B cell (primary cell): Measurements from ENCODE around the gene ZBTB48. TPM values are rescaled to one million over a fixed set of nuclear protein-coding genes. Genes with fewer than 3 reads are reported as not detected.

Experiments used
- ATAC-seq: fragments of 200-7000 bp; cut with Tn5 transposase; one replicate; pipeline ENCODE4 v1.10.0; 2021; ENCODE audit warnings: low read depth, mild to moderate bottlenecking, moderate number of reproducible peaks, moderate library complexity
- CTCF ChIA-PET: fragments of 350-600 bp; sonication (Branson Sonifier 250); formaldehyde crosslinking; loops from one replicate; lab custom pipeline; 2021; ENCODE audit warnings: antibody characterized with exemption, inconsistent platforms; lab: Charles Lee
- POLR2A ChIA-PET: fragments of 350-600 bp; sonication (Branson Sonifier 250); formaldehyde crosslinking; loops from one replicate; lab custom pipeline; 2021; ENCODE audit warnings: antibody characterized with exemption; lab: Charles Lee
- DNase-seq: peaks from one replicate; pipeline ENCODE4 v3.0.0; 2013
- H2AFZ ChIP-seq: 2 replicates; pipeline ENCODE4 v1.6.1; 2012; ENCODE audit warnings: mild to moderate bottlenecking, low read depth, low read length; ENCODE audit not compliant: insufficient read depth, poor library complexity, severe bottlenecking
- H3K27ac ChIP-seq, 2 donors: 1 replicate in 1 of 2; 2 replicates in 1 of 2; pipeline ENCODE4 v1.5.1; 2012 to 2013; ENCODE audit warnings: low read length in 2 of 2, mild to moderate bottlenecking in 2 of 2, moderate library complexity in 1 of 2
- H3K27me3 ChIP-seq, 4 experiments: fragments of 200-600 bp in 1 of 4; sonication (generic) in 1 of 4; replicated peaks in 1 of 4; 1 replicate in 2 of 4; 2 replicates in 2 of 4; pipeline versions ENCODE4 v1.6.1 to v1.7.0; 2013 to 2016; ENCODE audit warnings: low read length in 3 of 4, mild to moderate bottlenecking in 2 of 4, mixed read lengths in 1 of 4, moderate library complexity in 1 of 4; ENCODE audit not compliant: insufficient read depth in 4 of 4, control insufficient read depth in 3 of 4; ENCODE audit errors: control extremely low read depth in 1 of 4
- H3K36me3 ChIP-seq, 2 experiments: replicated peaks in 1 of 2; 1 replicate in 1 of 2; 2 replicates in 1 of 2; pipeline versions ENCODE4 v1.6.1 to v1.7.1; 2013; ENCODE audit warnings: low read length in 1 of 2; ENCODE audit not compliant: insufficient read depth in 2 of 2, control insufficient read depth in 1 of 2; ENCODE audit errors: control extremely low read depth in 1 of 2, extremely low read depth in 1 of 2
- H3K4me1 ChIP-seq, 2 donors: fragments of 200-600 bp in 1 of 2; sonication (generic) in 1 of 2; 1 replicate in 1 of 2; 2 replicates in 1 of 2; pipeline versions ENCODE4 v1.5.1 to v1.6.1; 2013 to 2017; ENCODE audit warnings: low read length in 2 of 2; ENCODE audit not compliant: control insufficient read depth in 2 of 2, insufficient read depth in 2 of 2
- H3K4me2 ChIP-seq: replicated peaks from 2 replicates; pipeline ENCODE3; 2012; ENCODE audit warnings: mild to moderate bottlenecking, low read depth, low read length; ENCODE audit not compliant: poor library complexity, severe bottlenecking
- H3K4me3 ChIP-seq, 5 experiments: fragments of 200-600 bp in 1 of 5; sonication (generic) in 1 of 5; 1 replicate in 3 of 5; 2 replicates in 2 of 5; pipeline versions ENCODE4 v1.5.1 to v1.7.0; 2011 to 2016; ENCODE audit warnings: low read length in 4 of 5, mild to moderate bottlenecking in 4 of 5, low read depth in 2 of 5, control low read depth in 1 of 5, moderate library complexity in 1 of 5; ENCODE audit not compliant: insufficient read depth in 1 of 5; ENCODE audit errors: control extremely low read depth in 1 of 5, extremely low read depth in 1 of 5
- H3K79me2 ChIP-seq: fragments of 200-600 bp; sonication (generic); one replicate; pipeline ENCODE4 v1.6.0; 2016; ENCODE audit warnings: low read length; ENCODE audit not compliant: control insufficient read depth, insufficient read depth
- H3K9ac ChIP-seq: fragments of 200-600 bp; sonication (generic); 2 replicates; pipeline ENCODE4 v1.6.1; 2017; ENCODE audit warnings: mild to moderate bottlenecking, low read length, moderate library complexity
- H3K9me3 ChIP-seq, 3 donors: one replicate each; pipeline versions ENCODE4 v1.6.1 to v1.7.1; 2013; ENCODE audit warnings: low read length in 2 of 3; ENCODE audit not compliant: control insufficient read depth in 2 of 3, insufficient read depth in 1 of 3; ENCODE audit errors: control extremely low read depth in 1 of 3
- H4K20me1 ChIP-seq: 2 replicates; pipeline ENCODE4 v1.6.0; 2012; ENCODE audit warnings: mild to moderate bottlenecking, low read length; ENCODE audit not compliant: insufficient read depth, control insufficient read depth, poor library complexity, severe bottlenecking
- H3K27ac Mint-ChIP-seq: one replicate; pipeline ENCODE4 v1.8.0; 2021; ENCODE audit warnings: mixed read lengths
- H3K27me3 Mint-ChIP-seq: one replicate; pipeline ENCODE4 v1.8.0; 2021; ENCODE audit warnings: mixed read lengths
- H3K4me1 Mint-ChIP-seq: one replicate; pipeline ENCODE4 v1.8.0; 2021; ENCODE audit warnings: mixed read lengths
- H3K4me3 Mint-ChIP-seq: one replicate; pipeline ENCODE4 v1.8.0; 2021; ENCODE audit warnings: mixed read lengths
- H3K9me3 Mint-ChIP-seq: one replicate; pipeline ENCODE4 v1.8.0; 2022; ENCODE audit warnings: mixed read lengths; ENCODE audit not compliant: insufficient read depth
- EZH2 ChIP-seq: IDR thresholded peaks from 2 replicates; pipeline ENCODE4 v1.6.1; 2012; ENCODE audit warnings: borderline replicate concordance, low read depth, mild to moderate bottlenecking, moderate library complexity, low read length; ENCODE audit not compliant: insufficient read depth, poor library complexity, severe bottlenecking
- WGBS: methylation state at CpG from one replicate; pipeline ENCODE4 v1.1.5; 2013; ENCODE audit warnings: missing lambda C conversion rate; ENCODE audit not compliant: insufficient coverage; 5-methylcytosine and 5-hydroxymethylcytosine counted together
- intact Hi-C: fragments of 100-400 bp; cut with micrococcal nuclease; formaldehyde crosslinking; loops from one replicate; pipeline ENCODE4 v1.10.0; 2022
- polyA plus RNA-seq: library from polyadenylated mRNA; depleted of rRNA; stranded (reverse); fragments of >200 nt; gene quantifications from 2 replicates; pipeline ENCODE4 v1.2.3, GENCODE V29; 2012
- total RNA-seq, 2 donors: library from RNA; stranded (reverse); fragments of 120-200 nt in 1 of 2; gene quantifications; 1 replicate in 1 of 2; 2 replicates in 1 of 2; pipeline versions ENCODE4 v1.2.3 to v1.2.4, GENCODE V29; 2013 to 2022
- TF ChIP-seq, protein P1 (sequence below): fragments of 200-600 bp; IDR thresholded peaks from one replicate; pipeline ENCODE4 v1.8.0; 2022; ENCODE audit warnings: antibody characterized with exemption, mild to moderate bottlenecking

Gene ZBTB48
- total and polyA plus RNA-seq, 2 donors (not counting 1 experiment from before 2014, with no cell fraction given), result 65.6 to 100 TPM

DNA sequence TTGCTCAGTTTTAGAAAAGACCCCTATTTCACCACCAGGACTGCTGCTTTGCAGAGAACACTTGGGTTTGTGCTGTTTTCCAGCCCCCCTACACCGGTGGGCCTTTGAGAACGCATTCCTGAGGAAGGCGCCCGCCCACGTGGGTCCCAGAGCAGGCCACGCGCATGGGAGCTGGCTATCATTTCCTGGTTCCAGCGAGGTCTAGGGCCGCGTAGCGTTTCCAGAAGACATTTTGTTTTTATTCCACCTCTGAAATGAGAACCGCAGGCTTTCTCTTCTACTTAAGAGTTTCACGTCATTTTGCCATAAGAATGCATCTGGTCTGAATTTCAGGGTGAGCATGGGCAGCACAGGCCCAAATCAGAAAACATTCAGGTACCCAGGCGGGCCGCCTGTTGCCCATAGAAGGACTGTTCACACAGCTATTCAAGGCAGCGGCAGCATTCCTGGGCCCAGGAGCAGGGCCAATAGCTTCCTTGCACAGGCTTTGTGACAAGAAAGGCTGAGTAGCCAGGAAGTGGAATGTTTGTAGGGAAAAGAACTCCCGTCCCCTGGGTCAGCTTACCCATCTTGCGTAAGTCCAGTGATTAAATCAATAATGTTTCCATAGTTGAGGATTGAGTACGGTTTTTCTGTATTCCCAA lies 24.2 kb downstream of the ZBTB48 start:
- H3K36me3 ChIP-seq, result no peaks in the 10 kb centered on the region
- ATAC-seq, result no peak
- ChIA-PET CTCF (interaction anchor here (1.6 to 5.4 kb wide), 4 partner anchors 12 to 49 kb away, joined by 4 to 33 read pairs (median 12); partner anchors contain the start of genes NOL9, TAS1R1 and THAP3), POLR2A (interaction anchor here (0.7 to 3.4 kb wide), 5 partner anchors 8 to 24 kb away, joined by 3 to 21 read pairs (median 8); partner anchors contain the start of genes PHF13, THAP3 and ZBTB48)
- peak overlapping the region in 4 of 5 experiments; percentile 68 to 94 (median 84) for H3K4me3 ChIP-seq
- H3K4me1 ChIP-seq, result peaks cover 26 to 40% of the 10 kb centered on the region in 2 donors
- H4K20me1 ChIP-seq, result peaks cover 26% of the 10 kb centered on the region
- peak overlapping the region; percentile 99 for H3K27ac Mint-ChIP-seq
- peak overlapping the region; percentile 91 for H3K4me3 Mint-ChIP-seq
- H2AFZ ChIP-seq, result peak overlapping the region; percentile 89
- 75% methylated on average over 16 of the region's 19 CpGs for WGBS
- DNase-seq, result no peak
- peak overlapping the region; percentile 100 for H3K4me2 ChIP-seq
- no peaks in the 10 kb centered on the region for H3K27me3 Mint-ChIP-seq
- H3K4me1 Mint-ChIP-seq, result peaks cover 34% of the 10 kb centered on the region
- no peaks in the 10 kb centered on the region for H3K27me3 ChIP-seq
- H3K9ac ChIP-seq, result peak overlapping the region; percentile 78
- peak overlapping the region; percentile 94 to 95 for H3K27ac ChIP-seq
- H3K9me3 Mint-ChIP-seq, result no peaks in the 10 kb centered on the region
- intact Hi-C loops, result loop anchor here (1.0 to 2.0 kb wide), 3 partner anchors 9 to 181 kb away; partner anchors contain the start of genes CAMTA1 and PHF13
- peaks cover 27% of the 10 kb centered on the region for H3K79me2 ChIP-seq
- TF ChIP-seq, protein P1, sequence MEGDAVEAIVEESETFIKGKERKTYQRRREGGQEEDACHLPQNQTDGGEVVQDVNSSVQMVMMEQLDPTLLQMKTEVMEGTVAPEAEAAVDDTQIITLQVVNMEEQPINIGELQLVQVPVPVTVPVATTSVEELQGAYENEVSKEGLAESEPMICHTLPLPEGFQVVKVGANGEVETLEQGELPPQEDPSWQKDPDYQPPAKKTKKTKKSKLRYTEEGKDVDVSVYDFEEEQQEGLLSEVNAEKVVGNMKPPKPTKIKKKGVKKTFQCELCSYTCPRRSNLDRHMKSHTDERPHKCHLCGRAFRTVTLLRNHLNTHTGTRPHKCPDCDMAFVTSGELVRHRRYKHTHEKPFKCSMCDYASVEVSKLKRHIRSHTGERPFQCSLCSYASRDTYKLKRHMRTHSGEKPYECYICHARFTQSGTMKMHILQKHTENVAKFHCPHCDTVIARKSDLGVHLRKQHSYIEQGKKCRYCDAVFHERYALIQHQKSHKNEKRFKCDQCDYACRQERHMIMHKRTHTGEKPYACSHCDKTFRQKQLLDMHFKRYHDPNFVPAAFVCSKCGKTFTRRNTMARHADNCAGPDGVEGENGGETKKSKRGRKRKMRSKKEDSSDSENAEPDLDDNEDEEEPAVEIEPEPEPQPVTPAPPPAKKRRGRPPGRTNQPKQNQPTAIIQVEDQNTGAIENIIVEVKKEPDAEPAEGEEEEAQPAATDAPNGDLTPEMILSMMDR, result no peak
- no peak for TF ChIP-seq EZH2
- no peaks in the 10 kb centered on the region for H3K9me3 ChIP-seq
